T-helper 2 cell treated with Interferon-gamma antibody and Interleukin-4, amounts not matched to agents 5 μg/mL and 100 μg/mL, for 36 hours (primary cell): ENCODE data around the gene TAS2R42.

ENCODE experiments used
- DNase-seq: peaks from one replicate; pipeline ENCODE4 v3.0.0; 2021; ENCODE audit warnings: low spot score
- H3K27ac Mint-ChIP-seq: one replicate; pipeline ENCODE4 v1.8.0; 2021; ENCODE audit warnings: mild to moderate bottlenecking, mixed read lengths
- H3K27me3 Mint-ChIP-seq: one replicate; pipeline ENCODE4 v1.8.0; 2021; ENCODE audit warnings: low read depth, mixed read lengths
- H3K36me3 Mint-ChIP-seq: one replicate; pipeline ENCODE4 v1.8.0; 2021; ENCODE audit warnings: low read depth, mixed read lengths
- H3K4me1 Mint-ChIP-seq: one replicate; pipeline ENCODE4 v1.8.0; 2021; ENCODE audit warnings: low read depth, mixed read lengths
- H3K4me3 Mint-ChIP-seq: one replicate; pipeline ENCODE4 v1.8.0; 2022; ENCODE audit warnings: mild to moderate bottlenecking, moderate library complexity, mixed read lengths
- H3K9me3 Mint-ChIP-seq: one replicate; pipeline ENCODE4 v1.8.0; 2021; ENCODE audit warnings: mixed read lengths

The TAS2R42 gene

GRCh38 chr12:11166300-11166699 lies 20.4 kb downstream of the TAS2R42 start:
- DNase-seq, result no peak
- Mint-ChIP-seq H3K4me3 (no peak overlapping the region), H3K4me1 (peaks cover 35% of the 10 kb centered on the region), H3K27me3 (no peaks in the 10 kb centered on the region), H3K36me3 (peaks cover 47% of the 10 kb centered on the region), H3K27ac (no peak overlapping the region), H3K9me3 (no peaks in the 10 kb centered on the region)

GRCh38 chr12:11164384-11164783 lies 22.4 kb downstream of the TAS2R42 start:
- Mint-ChIP-seq H3K9me3 (no peaks in the 10 kb centered on the region), H3K27me3 (no peaks in the 10 kb centered on the region), H3K36me3 (peaks cover 55% of the 10 kb centered on the region), H3K4me1 (peaks cover 28% of the 10 kb centered on the region), H3K27ac (no peak overlapping the region), H3K4me3 (no peak overlapping the region)
- DNase-seq, result no peak

GRCh38 chr12:11162502-11162901 lies 24.2 kb downstream of the TAS2R42 start:
- no peak overlapping the region for H3K27ac Mint-ChIP-seq
- H3K27me3 Mint-ChIP-seq, result no peaks in the 10 kb centered on the region
- H3K4me1 Mint-ChIP-seq, result peaks cover 14% of the 10 kb centered on the region
- no peak overlapping the region for H3K4me3 Mint-ChIP-seq
- H3K9me3 Mint-ChIP-seq, result peaks cover 5% of the 10 kb centered on the region
- peaks cover 51% of the 10 kb centered on the region for H3K36me3 Mint-ChIP-seq
- no peak for DNase-seq

- H3K27me3 Mint-ChIP-seq, result no peaks in the 10 kb centered on the region
- H3K4me1 Mint-ChIP-seq, result peaks cover 3% of the 10 kb centered on the region
- H3K4me3 Mint-ChIP-seq, result no peak overlapping the region
- no peak for DNase-seq
- H3K36me3 Mint-ChIP-seq, result peaks cover 61% of the 10 kb centered on the region
- H3K9me3 Mint-ChIP-seq, result peaks cover 23% of the 10 kb centered on the region
- no peak overlapping the region for H3K27ac Mint-ChIP-seq
Measured at GRCh38 chr12:11158885-11159444, 27.8 kb downstream of the TAS2R42 start.

GRCh38 chr12:11154400-11154925 lies 32.3 kb downstream of the TAS2R42 start:
- DNase-seq, result no peak
- Mint-ChIP-seq H3K9me3 (peaks cover 41% of the 10 kb centered on the region), H3K4me1 (peaks cover 4% of the 10 kb centered on the region), H3K4me3 (no peak overlapping the region), H3K36me3 (peaks cover 54% of the 10 kb centered on the region), H3K27me3 (no peaks in the 10 kb centered on the region), H3K27ac (no peak overlapping the region)

- no peak overlapping the region for H3K4me3 Mint-ChIP-seq
- H3K9me3 Mint-ChIP-seq, result peaks cover 37% of the 10 kb centered on the region
- peaks cover 4% of the 10 kb centered on the region for H3K4me1 Mint-ChIP-seq
- H3K27me3 Mint-ChIP-seq, result no peaks in the 10 kb centered on the region
- no peak for DNase-seq
- peaks cover 43% of the 10 kb centered on the region for H3K36me3 Mint-ChIP-seq
- no peak overlapping the region for H3K27ac Mint-ChIP-seq
Measured at GRCh38 chr12:11152725-11153124, 34.0 kb downstream of the TAS2R42 start.

- Mint-ChIP-seq H3K36me3 (peaks cover 36% of the 10 kb centered on the region), H3K4me1 (peaks cover 4% of the 10 kb centered on the region), H3K27me3 (no peaks in the 10 kb centered on the region), H3K27ac (no peak overlapping the region), H3K9me3 (peaks cover 29% of the 10 kb centered on the region), H3K4me3 (no peak overlapping the region)
- DNase-seq, result no peak
Measured at GRCh38 chr12:11150832-11151231, 35.9 kb downstream of the TAS2R42 start.

- no peak for DNase-seq
- Mint-ChIP-seq H3K36me3 (peaks cover 29% of the 10 kb centered on the region), H3K27me3 (no peaks in the 10 kb centered on the region), H3K9me3 (peaks cover 23% of the 10 kb centered on the region), H3K4me3 (no peak overlapping the region), H3K27ac (no peak overlapping the region), H3K4me1 (peaks cover 4% of the 10 kb centered on the region)
Measured at GRCh38 chr12:11147420-11147819, 39.3 kb downstream of the TAS2R42 start.

GRCh38 chr12:11144297-11144696 lies 42.4 kb downstream of the TAS2R42 start:
- peaks cover 22% of the 10 kb centered on the region for H3K9me3 Mint-ChIP-seq
- no peak for DNase-seq
- peaks cover 38% of the 10 kb centered on the region for H3K36me3 Mint-ChIP-seq
- H3K27me3 Mint-ChIP-seq, result no peaks in the 10 kb centered on the region
- no peak overlapping the region for H3K4me3 Mint-ChIP-seq
- H3K4me1 Mint-ChIP-seq, result no peaks in the 10 kb centered on the region
- no peak overlapping the region for H3K27ac Mint-ChIP-seq

- Mint-ChIP-seq H3K27me3 (no peaks in the 10 kb centered on the region), H3K9me3 (peaks cover 22% of the 10 kb centered on the region), H3K36me3 (peaks cover 42% of the 10 kb centered on the region), H3K4me3 (no peak overlapping the region), H3K4me1 (no peaks in the 10 kb centered on the region), H3K27ac (no peak overlapping the region)
- DNase-seq, result no peak
Measured at GRCh38 chr12:11143352-11143751, 43.4 kb downstream of the TAS2R42 start.

GRCh38 chr12:11136075-11136474 lies 50.7 kb downstream of the TAS2R42 start:
- Mint-ChIP-seq H3K27me3 (no peaks in the 10 kb centered on the region), H3K9me3 (peaks cover 6% of the 10 kb centered on the region), H3K36me3 (peaks cover 30% of the 10 kb centered on the region), H3K4me1 (peaks cover 4% of the 10 kb centered on the region), H3K27ac (no peak overlapping the region), H3K4me3 (no peak overlapping the region)
- no peak for DNase-seq
